ENCODE data around the gene DCAF5.
A peak's percentile ranks its signal among the peaks of the same experiment; 100 is the strongest.
"Not testable (repeated sequence)": the region's sequence is repeated elsewhere in the genome, so short reads cannot be mapped to it uniquely, and the experiment has no call there.

Gene DCAF5

GRCh38 chr14:69094481-69094880 is 58.4 kb downstream of the DCAF5 start:
- no peak for DNase-seq

- no peak for DNase-seq
These were observed 59.1 kb downstream of the DCAF5 start for GRCh38 chr14:69093631-69094421.

GRCh38 chr14:69092840-69093422 is 60.0 kb downstream of the DCAF5 start:
- no peak for DNase-seq

- no peak for DNase-seq
These were observed 61.2 kb downstream of the DCAF5 start for GRCh38 chr14:69091695-69092094.

GRCh38 chr14:69091006-69091405 is 61.9 kb downstream of the DCAF5 start:
- DNase-seq: no peak

GRCh38 chr14:69090187-69090789 is 62.6 kb downstream of the DCAF5 start:
- peak; percentile 48 for DNase-seq

- no peak for DNase-seq
These were observed 63.9 kb downstream of the DCAF5 start for GRCh38 chr14:69089046-69089445.

- no peak for DNase-seq
These were observed 64.3 kb downstream of the DCAF5 start for GRCh38 chr14:69088586-69088985.

- no peak for DNase-seq
These were observed 65.9 kb downstream of the DCAF5 start for GRCh38 chr14:69087061-69087461.

- no peak for DNase-seq
These were observed 66.4 kb downstream of the DCAF5 start for GRCh38 chr14:69086537-69086936.

- DNase-seq: no peak
These were observed 68.9 kb downstream of the DCAF5 start for GRCh38 chr14:69084023-69084422.

- no peak for DNase-seq
These were observed 69.7 kb downstream of the DCAF5 start for GRCh38 chr14:69083181-69083580.

- DNase-seq: no peak
These were observed 71.6 kb downstream of the DCAF5 start for GRCh38 chr14:69081271-69081670.

- no peak for DNase-seq
These were observed 73.2 kb downstream of the DCAF5 start for GRCh38 chr14:69079747-69080146.

GRCh38 chr14:69079188-69079742 is 73.7 kb downstream of the DCAF5 start:
- DNase-seq: no peak

GRCh38 chr14:69077841-69078240 is 75.1 kb downstream of the DCAF5 start:
- DNase-seq: no peak

GRCh38 chr14:69077185-69077584 is 75.7 kb downstream of the DCAF5 start:
- DNase-seq: not testable (repeated sequence)

- no peak for DNase-seq
These were observed 76.6 kb downstream of the DCAF5 start for GRCh38 chr14:69076341-69076740.

GRCh38 chr14:69073915-69074314 is 79.0 kb downstream of the DCAF5 start:
- DNase-seq: no peak

GRCh38 chr14:69073429-69073828 is 79.5 kb downstream of the DCAF5 start:
- no peak for DNase-seq

GRCh38 chr14:69072584-69072983 is 80.3 kb downstream of the DCAF5 start:
- DNase-seq: no peak

GRCh38 chr14:69068744-69069421 is 84.0 kb downstream of the DCAF5 start:
- DNase-seq: no peak
